DOHH2 (cell line): ENCODE data around the gene COX8A.
A peak's percentile ranks its signal among the peaks of the same experiment; 100 is the strongest.
"Not testable (repeated sequence)": the region's sequence is repeated elsewhere in the genome, so short reads cannot be mapped to it uniquely, and the experiment has no call there.

Experiments used
- H3F3A ChIP-seq: fragments of 200-600 bp; sonication (generic), shearing (Covaris generic); 2 replicates; pipeline ENCODE4 v1.6.0; 2016; ENCODE audit warnings: antibody characterized with exemption, mild to moderate bottlenecking; ENCODE audit not compliant: control insufficient read depth, insufficient read depth
- H3K27ac ChIP-seq: fragments of 200-600 bp; sonication (generic); 2 replicates; pipeline ENCODE4 v1.5.1; 2014; ENCODE audit warnings: low read depth, mild to moderate bottlenecking, low read length, moderate library complexity
- H3K27me3 ChIP-seq: fragments of 200-600 bp; sonication (generic); 2 replicates; pipeline ENCODE4 v1.6.1; 2014; ENCODE audit warnings: mild to moderate bottlenecking, low read length, mixed read lengths; ENCODE audit not compliant: control insufficient read depth
- H3K36me3 ChIP-seq: fragments of 200-600 bp; sonication (generic); 2 replicates; pipeline ENCODE4 v1.6.1; 2014; ENCODE audit warnings: mild to moderate bottlenecking, low read length, moderate library complexity, mixed read lengths; ENCODE audit not compliant: control insufficient read depth
- H3K4me1 ChIP-seq: fragments of 200-600 bp; sonication (generic); 2 replicates; pipeline ENCODE4 v1.6.1; 2014; ENCODE audit warnings: mild to moderate bottlenecking, low read length, mixed read lengths; ENCODE audit not compliant: control insufficient read depth
- H3K4me2 ChIP-seq: fragments of 200-600 bp; sonication (generic); 2 replicates; pipeline ENCODE4 v1.6.0; 2014; ENCODE audit warnings: mild to moderate bottlenecking, low read length, moderate library complexity
- H3K4me3 ChIP-seq: fragments of 200-600 bp; sonication (generic); 2 replicates; pipeline ENCODE4 v1.5.1; 2014; ENCODE audit warnings: mild to moderate bottlenecking, low read length, mixed read lengths
- H3K79me2 ChIP-seq: fragments of 200-600 bp; sonication (generic); 2 replicates; pipeline ENCODE4 v1.6.1; 2014; ENCODE audit warnings: mild to moderate bottlenecking, low read length, mixed read lengths; ENCODE audit not compliant: control insufficient read depth
- H3K9me2 ChIP-seq: fragments of 200-600 bp; sonication (generic); replicated peaks from 2 replicates; pipeline ENCODE4 v1.6.1; 2014; ENCODE audit warnings: mild to moderate bottlenecking, low read length, mixed read lengths; ENCODE audit not compliant: control insufficient read depth
- H3K9me3 ChIP-seq: fragments of 200-600 bp; sonication (generic); 2 replicates; pipeline ENCODE4 v1.6.1; 2014; ENCODE audit warnings: antibody characterized with exemption, low read length, mixed read lengths; ENCODE audit not compliant: control insufficient read depth, insufficient read depth
- H4K20me1 ChIP-seq: fragments of 200-600 bp; sonication (generic); 2 replicates; pipeline ENCODE4 v1.6.0; 2014; ENCODE audit warnings: low read depth, mild to moderate bottlenecking, antibody characterized with exemption, low read length, moderate library complexity; ENCODE audit not compliant: control insufficient read depth, insufficient read depth
- CTCF ChIP-seq: fragments of 200-600 bp; sonication (generic); IDR thresholded peaks from one replicate; pipeline ENCODE4 v1.5.1; 2014; ENCODE audit warnings: antibody characterized with exemption, mild to moderate bottlenecking, low read depth, low read length; ENCODE audit not compliant: poor library complexity, severe bottlenecking
- EZH2phosphoT487 ChIP-seq: fragments of 200-600 bp; sonication (generic); IDR thresholded peaks from 2 replicates; pipeline ENCODE4 v1.6.1; 2017; ENCODE audit warnings: borderline replicate concordance, mild to moderate bottlenecking, antibody characterized with exemption, low read length, moderate library complexity, mixed read lengths

COX8A gene

DNA sequence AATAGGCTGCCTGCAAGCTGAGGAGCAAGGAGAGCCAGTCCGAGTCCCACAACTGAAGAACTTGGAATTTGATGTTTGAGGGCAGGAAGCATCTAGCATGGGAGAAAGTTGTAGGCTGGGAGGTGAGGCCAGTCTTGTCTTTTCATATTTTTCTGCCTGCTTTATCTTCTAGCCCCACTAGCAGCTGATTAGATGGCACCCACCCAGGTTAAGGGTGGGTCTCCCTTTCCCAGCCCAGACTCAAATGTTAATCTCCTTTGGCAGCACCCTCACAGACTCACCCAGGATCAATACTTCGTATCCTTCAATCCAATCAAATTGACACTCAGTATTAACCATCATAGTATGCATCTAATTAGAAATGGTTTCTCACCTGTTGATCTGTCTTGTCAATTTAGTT lies 5.0 kb upstream of the COX8A start:
- no peak overlapping the region for H3K4me2 ChIP-seq
- H3K9me3 ChIP-seq, result no peaks in the 10 kb centered on the region
- no peaks in the 10 kb centered on the region for H3F3A ChIP-seq
- H3K27me3 ChIP-seq, result peaks cover 3% of the 10 kb centered on the region; the same call in 1 of the 2 replicates
- H3K27ac ChIP-seq, result no peak overlapping the region
- TF ChIP-seq EZH2phosphoT487 (no peak), CTCF (no peak)
- peaks cover under 1% of the 10 kb centered on the region for H3K79me2 ChIP-seq
- H3K9me2 ChIP-seq, result no peaks in the 10 kb centered on the region
- no peak overlapping the region for H3K4me3 ChIP-seq
- peaks cover 6% of the 10 kb centered on the region for H3K4me1 ChIP-seq
- H4K20me1 ChIP-seq, result no peaks in the 10 kb centered on the region
- H3K36me3 ChIP-seq, result peaks cover under 1% of the 10 kb centered on the region

- Histone ChIP-seq H3K27ac (no peak overlapping the region), H3K4me3 (no peak overlapping the region), H4K20me1 (no peaks in the 10 kb centered on the region; the same call in 1 of the 2 replicates), H3F3A (no peaks in the 10 kb centered on the region), H3K9me2 (no peaks in the 10 kb centered on the region), H3K79me2 (peaks cover 15% of the 10 kb centered on the region), H3K9me3 (no peaks in the 10 kb centered on the region), H3K36me3 (peaks cover 8% of the 10 kb centered on the region), H3K4me2 (no peak overlapping the region), H3K4me1 (peaks cover 10% of the 10 kb centered on the region), H3K27me3 (peaks cover 3% of the 10 kb centered on the region; the same call in 1 of the 2 replicates)
- TF ChIP-seq EZH2phosphoT487 (no peak), CTCF (no peak)
Measured at GRCh38 chr11:63970902-63971301, 3.5 kb upstream of the COX8A start.

GRCh38 chr11:63973912-63974258 lies 535 bp upstream of the COX8A start:
- not testable (repeated sequence) for H3F3A ChIP-seq, H3K27me3 ChIP-seq, H4K20me1 ChIP-seq, H3K27ac ChIP-seq, H3K9me3 ChIP-seq, H3K9me2 ChIP-seq
- peaks cover 43% of the 10 kb centered on the region for H3K79me2 ChIP-seq
- peak overlapping the region; percentile 56 for H3K4me2 ChIP-seq
- peak overlapping the region; percentile 100 for H3K4me3 ChIP-seq
- peaks cover 19% of the 10 kb centered on the region for H3K4me1 ChIP-seq
- peaks cover 22% of the 10 kb centered on the region for H3K36me3 ChIP-seq

GRCh38 chr11:63978551-63979239 lies 4.3 kb downstream of the COX8A start:
- Histone ChIP-seq H3K9me3 (no peaks in the 10 kb centered on the region), H3K79me2 (peaks cover 62% of the 10 kb centered on the region), H3K27me3 (no peaks in the 10 kb centered on the region), H3K9me2 (no peaks in the 10 kb centered on the region), H3K4me3 (no peak overlapping the region), H3K4me1 (peaks cover 37% of the 10 kb centered on the region), H3K4me2 (no peak overlapping the region), H4K20me1 (no peaks in the 10 kb centered on the region; the same call in 1 of the 2 replicates), H3K36me3 (peaks cover 31% of the 10 kb centered on the region), H3F3A (no peaks in the 10 kb centered on the region), H3K27ac (no peak overlapping the region)
- no peak for TF ChIP-seq CTCF
- TF ChIP-seq EZH2phosphoT487, result no peak
